SK-N-SH (cell line): Measurements from ENCODE around the gene SGMS2. TPM values are rescaled to one million over a fixed set of nuclear protein-coding genes. Genes with fewer than 3 reads are reported as not detected.

Experiments
- CTCF ChIA-PET: fragments of 300-600, 350-600 bp; formaldehyde crosslinking; extraction: SDS; loops from one replicate; lab custom pipeline; 2021; lab: Yijun Ruan, JAX
- POLR2A ChIA-PET: fragments of 350-600 bp; sonication (Branson Sonifier 250); formaldehyde crosslinking; extraction: SDS; loops from one replicate; lab custom pipeline; 2020; ENCODE audit warnings: antibody characterized with exemption, inconsistent platforms; lab: Yijun Ruan, JAX
- DNase-seq: peaks from one replicate; pipeline ENCODE4 v3.0.0; 2012
- H2AFZ ChIP-seq: fragments of 200-600 bp; sonication (generic); 2 replicates; pipeline ENCODE4 v1.8.1; 2016; ENCODE audit warnings: antibody characterized with exemption, mild to moderate bottlenecking, low read depth
- H3F3A ChIP-seq: fragments of 200-600 bp; sonication (generic); replicated peaks from 2 replicates; pipeline ENCODE3; 2016; ENCODE audit warnings: antibody characterized with exemption, mild to moderate bottlenecking; ENCODE audit not compliant: insufficient read depth
- H3K27ac ChIP-seq, 2 experiments: fragments of 200-500 bp in 1 of 2; fragments of 200-600 bp in 1 of 2; sonication (Bioruptor generic) in 1 of 2; sonication (generic), shearing (Covaris generic) in 1 of 2; 2 replicates each; pipeline versions ENCODE4 v1.5.1 to v1.6.1; 2014 to 2016; ENCODE audit warnings: low read depth in 2 of 2, inconsistent platforms in 1 of 2, low read length in 1 of 2, mild to moderate bottlenecking in 1 of 2, mixed read lengths in 1 of 2
- H3K27me3 ChIP-seq: fragments of 200-600 bp; sonication (generic), shearing (Covaris generic); 2 replicates; pipeline ENCODE4 v1.6.1; 2016; ENCODE audit warnings: mixed run types; ENCODE audit not compliant: insufficient read depth
- H3K36me3 ChIP-seq, 2 experiments: fragments of 200-500 bp in 1 of 2; fragments of 200-600 bp in 1 of 2; sonication (Bioruptor generic) in 1 of 2; sonication (generic) in 1 of 2; replicated peaks in 1 of 2; 2 replicates each; pipeline versions ENCODE3 to v1.5.1; 2014 to 2016; ENCODE audit warnings: low read length in 1 of 2, mild to moderate bottlenecking in 1 of 2; ENCODE audit not compliant: insufficient read depth in 2 of 2, control insufficient read depth in 1 of 2
- H3K4me1 ChIP-seq, 2 experiments: fragments of 200-500 bp in 1 of 2; fragments of 200-600 bp in 1 of 2; sonication (Bioruptor generic) in 1 of 2; sonication (generic), shearing (Covaris generic) in 1 of 2; 2 replicates each; pipeline versions ENCODE4 v1.5.1 to v1.6.1; 2014 to 2016; ENCODE audit warnings: low read depth in 1 of 2, low read length in 1 of 2, mixed run types in 1 of 2; ENCODE audit not compliant: insufficient read depth in 2 of 2, control insufficient read depth in 1 of 2
- H3K4me2 ChIP-seq: fragments of 200-600 bp; sonication (generic), shearing (Covaris generic); 2 replicates; pipeline ENCODE4 v1.6.1; 2017; ENCODE audit warnings: mixed run types
- H3K4me3 ChIP-seq, 2 experiments: fragments of 200-500 bp in 1 of 2; fragments of 200-600 bp in 1 of 2; sonication (Bioruptor generic) in 1 of 2; sonication (generic), shearing (Covaris generic) in 1 of 2; 2 replicates each; pipeline versions ENCODE4 v1.5.1 to v1.8.1; 2014 to 2016; ENCODE audit warnings: low read depth in 2 of 2, inconsistent platforms in 1 of 2, low read length in 1 of 2, mild to moderate bottlenecking in 1 of 2, mixed read lengths in 1 of 2, moderate library complexity in 1 of 2
- H3K79me2 ChIP-seq: fragments of 200-600 bp; sonication (generic); 2 replicates; pipeline ENCODE4 v1.8.1; 2017; ENCODE audit warnings: mild to moderate bottlenecking; ENCODE audit not compliant: insufficient read depth
- H3K9ac ChIP-seq: fragments of 200-600 bp; sonication (generic); 2 replicates; pipeline ENCODE4 v1.6.1; 2017; ENCODE audit warnings: mixed run types
- H3K9me2 ChIP-seq: fragments of 200-600 bp; sonication (generic); 2 replicates; pipeline ENCODE4 v1.6.1; 2017; ENCODE audit warnings: mixed run types
- H3K9me3 ChIP-seq: fragments of 200-600 bp; sonication (generic); 2 replicates; pipeline ENCODE4 v1.6.1; 2017; ENCODE audit warnings: mixed run types, mild to moderate bottlenecking, moderate library complexity
- H4K20me1 ChIP-seq: fragments of 200-600 bp; sonication (generic); 2 replicates; pipeline ENCODE4 v1.6.1; 2017; ENCODE audit warnings: mild to moderate bottlenecking, mixed run types; ENCODE audit not compliant: insufficient read depth
- FOXM1 ChIP-seq: IDR thresholded peaks from 2 replicates; pipeline ENCODE4 v1.4.0; 2012; ENCODE audit warnings: low read depth, mild to moderate bottlenecking
- GABPA ChIP-seq: IDR thresholded peaks from 2 replicates; pipeline ENCODE4 v1.4.0; 2012; ENCODE audit warnings: low read depth, mild to moderate bottlenecking
- JUND ChIP-seq: IDR thresholded peaks from 2 replicates; pipeline ENCODE4 v1.4.0; 2012
- MXI1 ChIP-seq: IDR thresholded peaks from 2 replicates; pipeline ENCODE4 v1.6.1; 2012; ENCODE audit warnings: mild to moderate bottlenecking, low read depth, low read length, improper control_type of control experiment
- NRF1 ChIP-seq: IDR thresholded peaks from 2 replicates; pipeline ENCODE4 v1.6.1; 2012; ENCODE audit warnings: low read depth, mild to moderate bottlenecking, low read length
- RCOR1 ChIP-seq: fragments of 150-350 bp; IDR thresholded peaks from 2 replicates; pipeline ENCODE4 v1.6.1; 2017; ENCODE audit warnings: antibody characterized with exemption, low read length
- SIN3A ChIP-seq: IDR thresholded peaks from 2 replicates; pipeline ENCODE4 v1.6.1; 2012; ENCODE audit warnings: low read depth, mild to moderate bottlenecking, low read length, moderate library complexity, borderline replicate concordance
- TAF1 ChIP-seq: IDR thresholded peaks from 2 replicates; pipeline ENCODE4 v1.6.1; 2012; ENCODE audit warnings: low read depth, mild to moderate bottlenecking, low read length, moderate library complexity, borderline replicate concordance
- WGBS: methylation state at CpG from one replicate; pipeline ENCODE4 v1.1.6; 2017; ENCODE audit warnings: low lambda C conversion rate; 5-methylcytosine and 5-hydroxymethylcytosine counted together
- polyA plus RNA-seq, 3 experiments: library from polyadenylated mRNA; depleted of rRNA; stranded (reverse); fragments of >200 nt; gene quantifications; 2 replicates each; pipeline ENCODE4 v1.2.3, GENCODE V29; 2012
- TF ChIP-seq, protein P1 (sequence below): fragments of 150-350 bp; IDR thresholded peaks from 2 replicates; pipeline ENCODE4 v1.6.1; 2017; ENCODE audit warnings: antibody characterized with exemption, low read length, low read depth, borderline replicate concordance
- TF ChIP-seq, protein P2 (sequence below): IDR thresholded peaks from 2 replicates; pipeline ENCODE4; 2012
- TF ChIP-seq, protein P3 (sequence below): IDR thresholded peaks from 2 replicates; pipeline ENCODE4 v1.4.0; 2012; ENCODE audit warnings: low read depth
- TF ChIP-seq, protein P4 (sequence below): IDR thresholded peaks from 2 replicates; pipeline ENCODE4 v1.6.1; 2012; ENCODE audit warnings: mild to moderate bottlenecking, low read depth, low read length, moderate library complexity

SGMS2 gene
- polyA plus RNA-seq, 1 of the 3 experiments (the other 2 are of a cell fraction), result 0.82 TPM

DNA sequence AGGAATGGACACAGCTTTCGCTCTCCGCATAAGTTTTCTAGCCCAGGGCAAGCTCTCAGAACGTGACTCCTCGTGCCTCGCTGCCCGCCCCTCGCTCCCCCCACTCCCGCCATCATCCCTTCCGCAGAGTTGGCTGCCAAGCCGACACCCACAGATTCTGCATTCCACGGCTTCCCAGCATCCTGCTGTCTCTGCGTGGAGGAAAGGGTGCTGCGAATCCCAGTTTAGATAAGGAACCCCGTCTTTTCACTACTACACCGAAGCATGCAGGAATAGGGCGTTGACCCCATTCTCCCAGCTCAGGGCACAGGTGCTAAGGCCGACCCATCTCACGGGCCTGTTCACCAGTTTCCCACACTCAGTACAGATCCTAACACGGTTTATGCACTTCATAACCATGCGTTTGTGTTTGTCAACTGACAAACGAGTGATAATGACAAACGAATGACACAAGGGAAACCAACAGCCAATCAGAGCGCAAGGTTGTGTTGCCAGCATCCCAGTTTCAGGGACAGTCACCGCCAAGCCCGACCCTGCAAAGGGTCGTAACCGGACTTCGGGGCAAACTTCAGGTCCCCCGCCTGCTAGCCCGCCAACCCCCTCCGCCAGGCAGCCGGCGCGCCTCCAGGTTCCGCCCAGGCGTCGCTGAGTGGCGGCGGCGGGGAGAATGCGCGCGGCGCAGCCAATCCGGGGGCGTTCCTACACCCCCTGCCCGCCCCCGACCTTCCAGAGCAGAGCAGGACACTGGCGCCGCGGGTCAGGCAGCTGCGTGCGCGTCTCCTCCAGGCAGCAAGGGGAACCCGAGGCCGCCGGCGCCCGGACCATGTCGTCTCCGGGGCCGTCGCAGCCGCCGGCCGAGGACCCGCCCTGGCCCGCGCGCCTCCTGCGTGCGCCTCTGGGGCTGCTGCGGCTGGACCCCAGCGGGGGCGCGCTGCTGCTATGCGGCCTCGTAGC, 106.4 kb downstream of the SGMS2 start, which contains the start of gene CYP2U1:
Gene CYP2U1 (plus strand): TSS at position 729 of the 954 bp plus-strand sequence. CDS start 95 bp downstream, at position 824.
- H3K4me2 ChIP-seq, result peak within 1 kb of the TSS; percentile 94
- peak within 1 kb of the TSS in 1 of 2 experiments; percentile 82; a peak in 2 of 4 replicates for H3K27ac ChIP-seq
- H3K4me1 ChIP-seq, result peaks cover 0 to 14% of the 10 kb centered on the region in 2 experiments; a peak in 2 of 4 replicates
- no peaks in the 10 kb centered on the region for H3K9me2 ChIP-seq
- CTCF ChIA-PET, result interaction anchor here (0.7 to 1.9 kb wide), 6 partner anchors 11 to 734 kb away, joined by 3 to 10 read pairs (median 4); no protein-coding TSS in a partner anchor
- H4K20me1 ChIP-seq, result no peaks in the 10 kb centered on the region
- peak; percentile 95 for DNase-seq
- POLR2A ChIA-PET, result interaction anchor here (1.2 kb wide), 1 partner anchor 689 kb away, joined by 4 read pairs; the partner anchor contains the start of gene RPL34
- WGBS, result 9% methylated on average over 31 of the region's 78 CpGs
- H3F3A ChIP-seq, result no peaks in the 10 kb centered on the region
- peaks cover 0 to 2% of the 10 kb centered on the region in 2 experiments for H3K36me3 ChIP-seq
- no peaks in the 10 kb centered on the region for H3K79me2 ChIP-seq
- peak within 1 kb of the TSS; percentile 64 for H3K9ac ChIP-seq
- H3K27me3 ChIP-seq, result no peaks in the 10 kb centered on the region
- H3K9me3 ChIP-seq, result no peaks in the 10 kb centered on the region
- no peak for TF ChIP-seq GABPA
- TF ChIP-seq MXI1, result 0 out of 2 replicates have a peak, but pooled peaks have one; percentile 48
- peak; percentile 63; the same call in 1 of the 2 replicates for TF ChIP-seq TAF1
- TF ChIP-seq, protein P1, sequence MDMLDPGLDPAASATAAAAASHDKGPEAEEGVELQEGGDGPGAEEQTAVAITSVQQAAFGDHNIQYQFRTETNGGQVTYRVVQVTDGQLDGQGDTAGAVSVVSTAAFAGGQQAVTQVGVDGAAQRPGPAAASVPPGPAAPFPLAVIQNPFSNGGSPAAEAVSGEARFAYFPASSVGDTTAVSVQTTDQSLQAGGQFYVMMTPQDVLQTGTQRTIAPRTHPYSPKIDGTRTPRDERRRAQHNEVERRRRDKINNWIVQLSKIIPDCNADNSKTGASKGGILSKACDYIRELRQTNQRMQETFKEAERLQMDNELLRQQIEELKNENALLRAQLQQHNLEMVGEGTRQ, result no peak
- peak; percentile 52 for TF ChIP-seq NRF1
- TF ChIP-seq RCOR1, result 0 out of 2 replicates have a peak, but pooled peaks have one; percentile 30
- TF ChIP-seq, protein P2, sequence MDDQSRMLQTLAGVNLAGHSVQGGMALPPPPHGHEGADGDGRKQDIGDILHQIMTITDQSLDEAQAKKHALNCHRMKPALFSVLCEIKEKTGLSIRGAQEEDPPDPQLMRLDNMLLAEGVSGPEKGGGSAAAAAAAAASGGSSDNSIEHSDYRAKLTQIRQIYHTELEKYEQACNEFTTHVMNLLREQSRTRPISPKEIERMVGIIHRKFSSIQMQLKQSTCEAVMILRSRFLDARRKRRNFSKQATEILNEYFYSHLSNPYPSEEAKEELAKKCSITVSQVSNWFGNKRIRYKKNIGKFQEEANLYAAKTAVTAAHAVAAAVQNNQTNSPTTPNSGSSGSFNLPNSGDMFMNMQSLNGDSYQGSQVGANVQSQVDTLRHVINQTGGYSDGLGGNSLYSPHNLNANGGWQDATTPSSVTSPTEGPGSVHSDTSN, result peak; percentile 64
- TF ChIP-seq SIN3A, result peak; percentile 11; the same call in 1 of the 2 replicates
- TF ChIP-seq FOXM1, result no peak
- TF ChIP-seq, protein P3, sequence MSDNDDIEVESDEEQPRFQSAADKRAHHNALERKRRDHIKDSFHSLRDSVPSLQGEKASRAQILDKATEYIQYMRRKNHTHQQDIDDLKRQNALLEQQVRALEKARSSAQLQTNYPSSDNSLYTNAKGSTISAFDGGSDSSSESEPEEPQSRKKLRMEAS, result peak; percentile 61
- TF ChIP-seq, protein P4, sequence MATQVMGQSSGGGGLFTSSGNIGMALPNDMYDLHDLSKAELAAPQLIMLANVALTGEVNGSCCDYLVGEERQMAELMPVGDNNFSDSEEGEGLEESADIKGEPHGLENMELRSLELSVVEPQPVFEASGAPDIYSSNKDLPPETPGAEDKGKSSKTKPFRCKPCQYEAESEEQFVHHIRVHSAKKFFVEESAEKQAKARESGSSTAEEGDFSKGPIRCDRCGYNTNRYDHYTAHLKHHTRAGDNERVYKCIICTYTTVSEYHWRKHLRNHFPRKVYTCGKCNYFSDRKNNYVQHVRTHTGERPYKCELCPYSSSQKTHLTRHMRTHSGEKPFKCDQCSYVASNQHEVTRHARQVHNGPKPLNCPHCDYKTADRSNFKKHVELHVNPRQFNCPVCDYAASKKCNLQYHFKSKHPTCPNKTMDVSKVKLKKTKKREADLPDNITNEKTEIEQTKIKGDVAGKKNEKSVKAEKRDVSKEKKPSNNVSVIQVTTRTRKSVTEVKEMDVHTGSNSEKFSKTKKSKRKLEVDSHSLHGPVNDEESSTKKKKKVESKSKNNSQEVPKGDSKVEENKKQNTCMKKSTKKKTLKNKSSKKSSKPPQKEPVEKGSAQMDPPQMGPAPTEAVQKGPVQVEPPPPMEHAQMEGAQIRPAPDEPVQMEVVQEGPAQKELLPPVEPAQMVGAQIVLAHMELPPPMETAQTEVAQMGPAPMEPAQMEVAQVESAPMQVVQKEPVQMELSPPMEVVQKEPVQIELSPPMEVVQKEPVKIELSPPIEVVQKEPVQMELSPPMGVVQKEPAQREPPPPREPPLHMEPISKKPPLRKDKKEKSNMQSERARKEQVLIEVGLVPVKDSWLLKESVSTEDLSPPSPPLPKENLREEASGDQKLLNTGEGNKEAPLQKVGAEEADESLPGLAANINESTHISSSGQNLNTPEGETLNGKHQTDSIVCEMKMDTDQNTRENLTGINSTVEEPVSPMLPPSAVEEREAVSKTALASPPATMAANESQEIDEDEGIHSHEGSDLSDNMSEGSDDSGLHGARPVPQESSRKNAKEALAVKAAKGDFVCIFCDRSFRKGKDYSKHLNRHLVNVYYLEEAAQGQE, result no peak
- no peak for TF ChIP-seq JUND
- peak within 1 kb of the TSS; percentile 89 for H2AFZ ChIP-seq
- H3K4me3 ChIP-seq, result peak within 1 kb of the TSS; percentile 83 to 87
